Pons (tissue), 1 donor: Measurements from ENCODE around the gene PIAS2.

Source experiments
- DNase-seq: peaks from one replicate; pipeline ENCODE4 v3.0.0-alpha.2; 2016; ENCODE audit warnings: low spot score

The PIAS2 gene

DNA sequence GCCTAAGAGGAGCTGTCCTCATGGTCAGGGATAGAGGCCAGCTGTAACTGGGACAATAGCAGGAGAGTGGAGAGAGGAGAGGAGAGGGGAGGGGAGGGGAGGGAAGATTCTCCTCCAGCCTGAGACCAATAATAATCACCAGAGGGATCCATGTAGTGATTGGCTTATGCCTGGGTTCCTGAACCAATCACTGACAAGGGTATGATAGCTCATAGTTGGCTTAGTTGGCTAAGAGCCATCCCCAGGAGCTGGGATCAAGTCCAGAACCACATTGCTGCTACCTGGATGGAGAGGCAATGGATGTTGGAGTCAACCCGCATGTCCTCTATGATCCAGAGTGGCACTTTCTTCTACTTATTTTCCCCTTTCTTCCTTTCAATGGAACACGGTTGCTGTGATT lies 152.7 kb downstream of the PIAS2 start:
- DNase-seq, result no peak

GRCh38 chr18:46761059-46761769 lies 156.1 kb downstream of the PIAS2 start:
- peak; percentile 79 for DNase-seq

DNA sequence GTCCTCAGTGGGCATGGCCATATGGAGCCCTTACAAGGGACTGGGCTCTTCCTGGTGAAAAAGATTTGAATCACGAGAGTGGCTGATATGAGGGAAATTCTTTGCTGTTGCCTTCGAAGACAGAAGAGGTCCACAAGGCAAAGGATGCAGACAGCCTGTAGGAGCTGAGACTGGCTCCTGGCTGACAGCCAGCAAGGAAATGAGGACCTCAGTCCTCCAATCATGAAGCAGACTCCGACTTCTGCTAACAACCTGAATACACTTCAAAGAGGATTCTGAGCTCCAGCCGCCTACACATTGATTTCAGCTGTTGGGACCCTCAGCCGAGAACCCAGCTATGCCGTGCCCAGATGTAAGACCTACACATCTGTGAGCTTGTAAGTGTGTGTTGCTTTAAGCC lies 157.4 kb downstream of the PIAS2 start:
- DNase-seq, result no peak

DNA sequence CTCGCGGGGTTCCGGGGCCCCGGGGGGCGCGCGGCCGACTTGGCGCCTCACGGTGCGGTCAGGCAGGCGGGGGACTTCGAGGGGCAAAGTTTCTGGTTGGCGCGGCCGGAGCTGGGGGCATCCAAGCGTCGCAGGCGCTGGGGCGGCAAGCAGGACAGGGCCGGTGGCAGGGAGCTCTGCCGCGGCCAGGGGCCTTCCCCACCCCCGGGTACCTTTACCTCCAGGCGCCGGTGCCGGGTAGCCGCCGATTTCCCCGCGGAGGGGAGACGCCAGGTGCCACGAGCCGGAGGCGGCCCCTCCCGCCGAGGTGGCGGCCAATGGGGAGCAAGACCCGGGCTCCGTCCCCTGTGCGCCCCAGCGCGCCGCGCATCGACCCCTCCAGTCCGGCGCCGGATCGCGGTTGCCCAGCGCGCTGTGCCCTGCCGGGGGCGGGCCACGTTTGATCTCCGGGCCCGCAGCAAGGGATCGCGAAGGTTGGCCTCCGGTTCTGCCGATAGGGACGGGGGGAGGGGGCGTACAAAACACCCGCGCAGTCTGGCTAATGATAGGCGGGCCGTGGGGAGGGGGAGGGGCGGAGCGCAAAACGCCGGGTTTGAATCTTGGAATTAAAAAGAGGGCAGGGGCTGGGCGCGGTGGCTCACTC lies 160.6 kb downstream of the PIAS2 start, which contains the start of gene ST8SIA5:
Gene ST8SIA5, minus strand, starts transcription at position 495 of the 643 bp plus-strand sequence. CDS start 545 bp downstream, outside the sequence.
- no peak for DNase-seq

- DNase-seq, result no peak
These were observed 161.2 kb downstream of the PIAS2 start for GRCh38 chr18:46756025-46756558.

DNA sequence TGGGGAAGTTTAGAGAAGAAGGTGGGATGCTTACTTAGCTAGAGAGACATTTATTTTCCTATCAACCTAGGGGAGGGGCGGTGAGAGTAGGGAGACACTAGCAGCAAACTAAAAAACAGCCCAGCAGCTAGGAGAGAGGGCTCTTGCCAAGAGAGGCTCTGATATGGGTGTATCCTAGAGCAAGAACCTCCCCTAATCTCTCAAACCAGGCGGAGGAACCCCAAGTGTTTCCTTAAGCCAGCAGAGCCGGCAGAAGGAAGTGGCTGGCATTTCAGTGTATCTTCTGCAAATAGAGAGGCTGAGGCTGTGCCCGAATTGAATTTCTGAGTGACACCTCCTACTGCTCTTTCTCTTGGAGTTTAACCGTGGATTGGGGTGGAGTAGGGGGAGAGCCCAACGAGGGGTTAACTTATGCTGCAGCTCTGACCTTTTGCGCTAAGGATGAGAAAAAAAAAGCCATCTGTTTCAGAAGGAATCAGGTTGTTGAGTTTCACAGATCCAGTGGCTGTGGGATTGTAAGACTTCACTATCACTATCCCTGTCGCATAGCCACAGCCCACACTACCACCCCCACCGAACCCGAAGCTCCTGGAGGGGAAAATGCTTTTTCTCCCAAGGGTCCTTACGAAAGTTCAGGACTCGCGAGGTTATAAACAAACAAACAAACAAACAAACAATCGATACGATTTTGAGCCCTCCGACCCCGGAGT lies 161.8 kb downstream of the PIAS2 start:
- peak; percentile 24 for DNase-seq

GRCh38 chr18:46754661-46755292 lies 162.5 kb downstream of the PIAS2 start:
- DNase-seq, result peak; percentile 33

- DNase-seq, result no peak
These were observed 163.1 kb downstream of the PIAS2 start for GRCh38 chr18:46754188-46754587.
